ENCODE results near the gene SCYGR7.
"Not testable (repeated sequence)": the region's sequence is repeated elsewhere in the genome, so short reads cannot be mapped to it uniquely, and the experiment has no call there.

Gene SCYGR7, protein sequence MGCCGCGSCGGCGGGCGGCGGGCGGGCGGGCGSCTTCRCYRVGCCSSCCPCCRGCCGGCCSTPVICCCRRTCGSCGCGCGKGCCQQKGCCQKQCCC

DNA sequence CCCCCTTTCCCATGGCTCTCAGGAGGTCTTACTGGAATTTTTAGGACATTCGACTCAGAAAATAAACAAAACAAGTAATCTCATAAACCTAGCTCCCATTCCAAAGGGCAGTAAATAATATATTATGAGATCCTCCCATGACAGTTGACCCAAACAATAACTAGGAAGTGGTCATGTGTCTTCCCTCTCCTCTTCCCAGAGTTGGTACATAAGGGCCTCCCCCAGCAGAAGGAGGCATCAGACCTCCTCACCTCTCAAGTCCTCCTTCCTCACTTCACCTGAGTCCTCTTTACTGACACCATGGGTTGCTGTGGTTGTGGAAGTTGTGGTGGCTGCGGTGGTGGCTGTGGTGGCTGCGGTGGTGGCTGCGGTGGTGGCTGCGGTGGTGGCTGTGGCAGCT is at the start of gene SCYGR7:
TSS of gene SCYGR7 (plus strand) at position 301 of the 400 bp plus-strand sequence. CDS start at position 301, 0 bp downstream.
- DNase-seq: no peak

DNA sequence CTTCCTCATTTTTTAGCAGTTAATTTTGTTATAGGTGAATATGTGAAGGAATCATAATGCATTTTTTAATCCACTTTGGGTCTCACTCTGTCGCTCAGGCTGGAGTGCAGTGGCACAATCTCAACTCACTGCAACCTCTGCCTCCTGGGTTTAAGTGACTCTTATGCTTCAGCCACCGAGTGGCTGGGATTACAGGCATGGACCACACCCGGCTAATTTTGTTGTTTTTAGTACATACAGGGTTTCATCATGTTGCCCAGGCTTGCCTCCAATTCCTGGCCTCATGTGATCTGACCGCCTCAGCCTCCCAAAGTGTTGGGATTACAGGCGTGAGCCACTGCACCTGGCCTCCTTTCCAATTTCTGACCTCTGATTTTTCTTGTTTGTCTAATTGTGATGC is 43.9 kb upstream of the SCYGR7 start:
- DNase-seq: no peak

DNA sequence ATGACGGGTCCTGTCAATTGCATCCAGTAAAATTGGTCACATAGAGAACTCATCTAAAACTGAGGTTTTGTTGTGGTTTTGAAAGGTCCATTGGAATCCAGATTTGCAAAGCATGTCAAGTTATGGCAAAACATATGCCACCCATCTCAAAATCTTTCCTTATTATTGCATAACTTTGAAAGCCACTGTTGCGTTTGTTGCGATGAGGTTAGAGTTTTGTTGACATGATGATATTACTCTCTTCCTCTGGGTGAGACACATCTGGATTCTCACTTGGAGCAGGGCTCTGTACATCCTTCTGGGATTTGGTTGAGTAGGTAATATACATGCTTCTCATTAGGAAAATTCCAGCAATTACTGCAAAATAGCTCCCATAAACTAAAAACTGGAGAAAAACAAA is 40.9 kb upstream of the SCYGR7 start:
- DNase-seq: no peak

DNA sequence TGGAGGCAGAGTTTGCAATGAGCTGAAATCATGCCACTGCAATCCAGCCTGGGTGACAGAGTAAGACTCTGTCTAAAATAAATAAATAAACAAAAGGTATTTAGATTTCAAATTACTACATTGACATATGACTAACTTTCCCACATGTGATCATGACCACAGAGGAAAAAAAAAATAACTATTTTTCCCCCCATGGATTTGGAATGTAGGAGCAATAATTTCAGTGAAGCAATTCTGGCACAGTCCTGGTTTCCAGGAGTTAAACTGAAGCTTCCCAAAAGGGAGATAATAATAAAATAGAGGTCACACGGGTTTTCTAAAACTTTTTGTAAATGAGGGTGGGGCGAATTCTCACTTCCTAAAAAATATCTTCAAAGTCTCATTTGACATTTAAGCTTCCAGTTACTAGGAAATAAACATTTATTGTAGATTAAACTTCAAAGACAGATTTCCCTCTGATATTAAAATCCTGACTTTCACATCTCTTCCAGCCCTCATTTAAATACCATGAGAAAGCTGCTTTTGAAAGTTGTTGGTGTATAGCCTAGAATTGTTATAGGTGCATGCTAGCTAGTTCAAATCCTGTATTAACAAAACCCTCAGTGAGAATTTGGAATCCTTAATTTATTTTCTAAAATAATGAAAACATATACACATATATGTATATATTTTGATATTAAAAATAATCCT is 31.0 kb upstream of the SCYGR7 start:
- DNase-seq: no peak

DNA sequence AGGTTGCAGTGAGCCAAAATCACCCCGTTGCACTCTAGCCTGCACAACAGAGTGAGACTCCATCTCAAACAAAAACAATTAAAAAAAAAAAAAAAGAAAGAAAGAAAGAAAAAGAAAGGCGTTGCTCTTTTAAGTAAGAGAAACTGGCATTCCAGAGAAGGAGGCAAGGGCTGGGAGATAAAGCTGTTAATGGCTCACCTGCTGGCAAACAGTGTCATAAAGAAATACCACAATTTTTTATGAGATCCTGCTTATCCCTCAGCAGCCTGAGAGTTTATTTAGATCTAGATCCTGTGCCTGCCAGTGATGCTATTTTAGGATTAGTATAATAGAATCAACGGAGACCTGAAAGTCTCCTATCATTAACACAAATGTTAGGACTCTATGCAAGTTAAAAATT is 26.6 kb upstream of the SCYGR7 start:
- DNase-seq: no peak

DNA sequence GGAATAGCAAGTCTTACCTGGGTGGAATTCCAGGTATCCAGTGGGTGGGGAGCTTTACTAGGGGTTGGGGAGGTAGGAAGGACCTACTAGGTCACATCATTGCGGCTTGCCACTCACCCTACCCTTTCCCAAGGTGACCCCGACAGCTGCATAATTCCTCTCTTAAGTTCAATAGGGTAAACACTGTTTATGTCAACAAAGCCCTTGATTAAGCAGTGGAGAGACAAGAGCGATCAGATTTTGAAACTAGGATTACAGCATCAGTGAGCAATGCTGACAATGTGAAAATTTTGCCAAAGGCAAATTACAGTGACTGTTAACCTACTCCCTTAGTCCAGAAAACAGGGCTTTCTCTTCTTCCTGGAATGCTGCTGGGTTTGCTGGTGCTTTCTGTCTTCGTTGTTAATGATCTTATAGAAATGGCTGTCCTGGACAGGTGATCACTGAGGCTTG is 24.8 kb upstream of the SCYGR7 start:
- peak; percentile 29 for DNase-seq

DNA sequence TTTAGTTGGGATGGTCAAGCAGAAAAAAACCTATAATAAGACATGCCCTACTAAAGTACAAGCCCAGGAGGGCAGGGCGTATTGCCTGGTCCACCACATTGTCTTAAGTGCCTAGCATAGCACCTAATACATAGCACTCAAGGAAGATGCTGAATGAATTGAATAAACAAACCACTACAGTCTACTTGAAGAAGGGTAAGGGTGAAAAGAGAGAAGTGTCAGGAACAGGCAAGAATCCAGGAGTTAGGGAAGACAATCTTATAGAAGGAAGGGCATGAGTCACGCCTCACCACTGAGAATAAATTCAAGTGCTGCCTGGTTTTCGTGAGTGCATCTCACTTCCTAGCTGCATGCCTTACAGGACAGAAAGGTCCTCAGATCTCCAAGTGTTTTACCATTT is 24.2 kb upstream of the SCYGR7 start:
- no peak for DNase-seq

DNA sequence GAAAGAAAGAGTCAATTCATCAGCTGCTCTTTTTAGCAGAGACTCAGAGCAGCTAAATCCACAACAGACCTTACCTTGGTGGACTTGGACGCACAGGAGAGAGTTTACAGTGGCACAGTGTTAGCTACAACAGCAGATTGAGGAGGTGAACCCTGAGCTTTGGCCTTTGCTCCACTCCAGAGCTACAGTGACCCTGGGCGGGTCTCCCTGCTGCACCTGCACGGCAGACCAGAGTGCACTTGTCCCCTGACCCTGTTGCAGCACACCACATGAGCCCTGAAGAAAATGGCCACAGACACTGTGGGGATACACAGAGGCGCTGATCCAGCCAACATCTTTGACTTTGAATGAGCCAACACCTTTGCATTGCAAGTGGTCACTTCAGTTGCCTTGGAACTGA is 21.3 kb upstream of the SCYGR7 start:
- no peak for DNase-seq

DNA sequence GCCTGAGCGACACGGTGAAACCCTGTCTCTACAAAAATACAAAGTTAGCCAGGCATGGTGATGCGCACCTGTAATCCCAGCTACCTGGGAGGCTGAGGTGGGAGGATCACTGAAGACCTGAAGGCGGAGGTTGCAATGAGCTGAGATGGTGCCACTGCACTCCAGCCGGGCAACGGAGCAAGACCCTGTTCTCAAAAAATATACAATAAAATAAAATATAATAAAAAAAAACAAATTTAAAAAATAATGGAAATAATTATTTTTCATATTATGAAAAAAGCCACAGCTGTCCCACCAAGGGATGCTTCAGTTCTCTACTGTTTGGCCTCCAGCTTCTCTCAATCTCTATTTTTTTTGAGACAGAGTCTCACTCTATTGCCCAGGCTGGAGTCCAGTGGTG is 20.7 kb upstream of the SCYGR7 start:
- DNase-seq: no peak

DNA sequence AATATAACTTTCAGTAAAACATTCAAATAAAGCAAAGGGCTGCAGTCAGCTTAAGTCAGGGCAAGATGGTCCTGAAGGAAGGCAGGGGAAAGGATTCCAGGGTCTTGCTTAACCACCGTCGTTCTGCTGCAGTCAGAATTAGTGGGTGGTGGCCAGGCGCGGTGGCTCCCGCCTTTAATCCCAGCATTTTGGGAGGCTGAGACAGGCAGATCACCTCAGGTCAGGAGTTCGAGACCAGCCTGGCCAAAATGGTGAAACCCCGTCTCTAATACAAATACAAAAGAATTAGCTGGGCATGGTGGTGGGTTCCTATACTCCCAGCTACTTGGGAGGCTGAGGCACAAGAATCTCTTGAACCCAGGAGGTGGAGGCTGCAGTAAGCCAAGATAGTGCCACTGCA is 17.1 kb upstream of the SCYGR7 start:
- DNase-seq: no peak

DNA sequence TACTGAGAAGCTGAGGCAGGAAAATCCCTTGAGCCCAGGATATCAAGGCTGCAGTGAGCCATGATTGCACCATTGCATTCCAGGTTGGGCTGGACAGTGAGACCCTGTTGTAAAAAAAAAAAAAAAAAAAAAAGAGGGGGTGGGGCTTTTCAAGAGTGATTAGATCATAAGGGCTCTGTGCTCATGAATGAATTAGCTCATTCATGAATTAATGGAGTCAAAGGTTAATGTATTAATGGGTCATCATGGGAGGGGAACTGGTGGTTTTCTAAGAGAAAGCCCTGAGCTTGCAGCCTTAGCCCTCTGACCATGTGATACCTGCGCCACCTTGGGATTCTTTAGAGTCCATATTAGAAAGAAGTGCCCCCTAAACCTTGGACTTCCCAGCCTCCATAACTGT is 14.8 kb upstream of the SCYGR7 start:
- DNase-seq: no peak

DNA sequence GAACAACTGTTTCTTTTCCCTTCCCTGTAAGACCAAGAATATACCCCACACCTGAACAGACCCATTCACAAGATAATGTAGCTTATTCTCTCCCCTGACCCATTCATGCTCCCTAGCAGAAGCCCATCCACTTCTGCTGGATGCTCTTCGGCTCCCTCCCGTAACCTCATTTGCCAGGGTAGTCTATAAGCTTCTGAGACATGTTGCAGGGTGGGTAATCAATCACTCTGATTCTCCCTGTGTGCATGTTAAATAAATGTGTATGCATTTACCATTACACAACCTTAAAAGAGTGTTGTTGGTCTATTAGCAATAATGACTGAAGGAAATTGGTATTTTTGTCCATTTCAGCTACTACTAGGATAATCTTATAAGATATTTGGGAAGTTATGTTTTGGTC is 11.6 kb upstream of the SCYGR7 start:
- DNase-seq: no peak

DNA sequence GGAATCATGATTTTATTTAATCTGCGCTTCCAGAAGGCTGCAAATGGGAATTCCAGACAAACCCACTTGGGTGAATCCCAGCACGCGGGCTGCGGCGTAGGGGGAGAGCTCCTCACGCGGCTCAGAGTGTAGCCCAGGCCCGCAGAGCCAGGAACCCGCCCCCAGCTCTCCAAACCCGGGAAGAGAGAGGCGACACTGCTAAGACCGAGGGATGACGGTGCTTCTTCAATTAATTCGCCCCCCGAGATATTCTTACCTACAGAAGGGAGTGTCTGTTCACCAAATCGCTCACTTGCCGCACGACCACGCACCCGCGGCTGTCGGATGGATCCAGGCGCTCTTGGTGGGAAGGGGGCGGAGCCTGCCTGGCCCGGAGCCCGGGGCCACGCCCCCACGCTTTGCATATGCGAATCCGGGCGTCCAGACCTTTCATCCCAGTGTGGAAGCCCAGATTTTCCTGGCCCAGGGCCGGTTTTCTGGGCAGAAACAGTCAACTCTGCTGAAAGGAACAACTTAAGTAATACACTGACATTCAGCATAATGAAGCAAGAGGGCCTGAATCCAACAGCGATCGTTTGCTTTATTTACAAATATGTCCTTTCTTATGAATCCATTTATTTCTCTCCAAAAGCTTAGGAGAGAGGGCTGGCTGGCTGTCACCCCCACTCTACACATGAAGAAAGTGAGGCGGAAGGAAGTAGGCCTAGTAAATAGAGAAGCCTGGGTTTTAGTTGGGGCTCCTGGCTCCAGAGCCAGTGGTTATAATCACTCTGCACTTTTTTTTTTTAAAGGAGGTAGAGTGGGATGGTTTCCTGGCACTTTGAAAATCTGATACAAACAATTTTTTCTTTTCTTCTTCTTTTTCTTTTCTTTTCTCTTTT is 10.2 kb upstream of the SCYGR7 start, which contains the start of gene SLC19A3:
TSS of gene SLC19A3 (minus strand) at position 342 of the 881 bp plus-strand sequence. CDS start 15,710 bp downstream, outside the sequence.
- DNase-seq: no peak

DNA sequence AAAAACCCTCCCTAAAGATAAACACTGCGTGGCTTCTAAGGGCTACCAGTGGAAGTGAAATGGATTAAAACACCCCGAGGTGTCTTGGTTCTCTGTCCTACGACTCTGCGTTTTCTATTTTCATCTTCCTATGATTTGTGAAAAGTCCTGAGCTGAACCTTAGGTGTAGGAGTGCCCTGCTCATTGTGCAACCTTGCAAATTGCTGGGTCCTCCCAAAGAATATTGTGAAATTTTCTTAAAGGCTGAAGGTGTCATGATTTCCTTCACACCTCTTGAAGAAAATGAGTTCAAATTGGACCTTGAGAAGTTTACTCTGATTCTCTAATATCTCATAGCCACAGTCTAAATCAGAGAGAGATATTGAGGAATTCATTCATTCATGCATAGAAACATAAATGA is 8.5 kb upstream of the SCYGR7 start:
- no peak for DNase-seq

DNA sequence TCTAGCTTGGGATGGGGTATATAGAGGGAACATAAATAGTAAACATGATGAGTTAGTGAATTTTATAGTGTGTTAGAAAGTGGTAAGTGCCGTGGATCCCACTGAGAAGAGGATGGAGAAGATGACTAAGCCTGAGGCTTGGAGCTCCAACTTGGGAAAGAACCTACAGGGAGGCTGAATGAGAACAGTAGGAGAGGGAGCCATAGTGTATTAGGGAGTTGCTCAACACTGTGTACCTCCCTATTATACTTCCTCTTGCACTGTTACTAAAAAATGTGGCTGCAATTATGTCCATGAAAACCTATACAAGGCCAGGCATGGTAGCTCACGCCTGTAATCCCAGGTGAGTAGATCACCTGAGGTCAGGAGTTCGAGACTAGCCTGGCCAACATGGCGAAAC is 7.5 kb upstream of the SCYGR7 start:
- no peak for DNase-seq

DNA sequence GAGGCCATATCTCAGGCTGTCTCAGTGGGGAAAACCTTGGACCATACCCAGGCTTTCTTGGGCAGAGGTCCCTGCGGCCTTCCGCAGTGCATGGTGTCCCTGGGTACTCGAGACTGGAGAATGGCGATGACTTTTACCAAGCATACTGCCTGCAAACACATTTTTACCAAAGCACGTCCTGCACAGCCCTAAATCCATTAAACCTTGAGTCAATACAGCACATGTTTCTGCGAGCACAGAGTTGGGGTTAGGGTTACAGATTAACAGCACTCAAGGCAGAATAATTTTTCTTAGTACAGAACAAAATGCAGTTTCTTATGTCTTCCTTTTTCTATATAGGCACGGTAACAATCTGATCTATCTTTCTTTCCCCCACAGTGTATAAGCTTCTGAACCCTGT is 5.3 kb upstream of the SCYGR7 start:
- not testable (repeated sequence) for DNase-seq

DNA sequence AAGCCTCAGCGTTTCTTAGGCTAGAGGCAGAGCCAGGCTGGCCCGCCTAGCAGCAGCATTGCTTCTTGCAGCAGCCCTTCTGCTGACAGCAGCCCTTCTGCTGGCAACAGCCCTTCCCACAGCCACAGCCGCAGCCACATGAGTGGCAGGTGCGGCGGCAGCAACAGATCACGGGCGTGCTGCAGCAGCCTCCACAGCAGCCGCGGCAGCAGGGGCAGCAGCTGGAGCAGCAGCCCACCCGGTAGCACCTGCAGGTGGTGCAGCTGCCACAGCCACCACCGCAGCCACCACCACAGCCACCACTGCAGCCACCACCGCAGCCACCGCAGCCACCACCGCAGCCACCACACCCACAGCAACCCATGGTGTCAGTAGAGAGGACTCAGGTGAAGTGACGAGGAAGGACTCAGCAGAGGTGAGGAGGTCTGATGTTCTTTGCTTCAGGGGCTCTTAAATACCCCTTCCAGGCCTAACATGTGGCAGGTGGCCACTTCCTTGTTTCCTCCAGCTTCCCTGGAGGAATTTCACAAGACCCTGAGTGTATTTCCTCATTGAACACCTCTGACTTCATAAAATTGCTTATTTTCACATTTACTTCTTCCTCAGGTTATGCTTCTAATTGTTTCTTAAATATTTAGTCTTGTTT is 3.6 kb upstream of the SCYGR7 start, which contains the start of gene SCYGR6:
TSS of gene SCYGR6 (minus strand) at position 364 of the 646 bp plus-strand sequence. CDS start at position 364, 0 bp downstream.
- no peak for DNase-seq

DNA sequence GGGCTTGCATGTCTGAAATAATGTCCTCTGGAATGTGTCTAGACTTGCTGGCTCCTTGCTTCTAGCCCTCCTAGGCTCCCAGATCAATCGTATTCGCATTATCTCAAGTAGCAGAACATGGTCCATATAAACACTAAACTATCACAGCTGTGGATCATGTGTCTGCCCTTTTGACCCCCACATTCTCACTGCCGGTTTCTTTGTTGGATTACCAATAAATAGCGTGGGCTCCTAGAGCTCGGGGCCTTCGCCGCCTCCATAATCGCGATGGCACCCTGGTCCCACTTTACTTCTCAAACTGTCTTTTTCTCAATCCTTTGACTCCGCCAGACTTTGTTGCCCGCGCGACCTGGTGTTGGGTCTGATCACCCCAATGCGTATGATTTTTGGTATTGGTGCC is 11.2 kb downstream of the SCYGR7 start:
- no peak for DNase-seq

DNA sequence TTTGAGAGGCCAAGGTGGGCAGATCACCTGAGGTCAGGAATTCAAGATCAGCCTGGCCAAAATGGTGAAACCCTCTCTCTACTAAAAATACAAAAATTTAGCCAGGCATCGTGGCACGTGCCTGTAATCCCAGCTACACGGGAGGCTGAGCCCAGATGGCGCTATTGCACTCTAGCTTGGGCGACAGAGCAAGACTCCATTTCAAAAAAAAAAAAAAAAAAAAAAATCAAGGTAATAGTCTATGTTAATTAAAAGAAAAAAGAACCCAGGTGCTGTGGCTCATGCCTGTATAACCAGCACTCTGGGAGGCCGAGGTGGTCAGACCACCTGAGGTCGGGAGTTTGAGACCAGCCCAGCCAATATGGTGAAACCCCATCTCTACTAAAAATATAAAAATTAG is 12.6 kb downstream of the SCYGR7 start:
- DNase-seq: not testable (repeated sequence)

DNA sequence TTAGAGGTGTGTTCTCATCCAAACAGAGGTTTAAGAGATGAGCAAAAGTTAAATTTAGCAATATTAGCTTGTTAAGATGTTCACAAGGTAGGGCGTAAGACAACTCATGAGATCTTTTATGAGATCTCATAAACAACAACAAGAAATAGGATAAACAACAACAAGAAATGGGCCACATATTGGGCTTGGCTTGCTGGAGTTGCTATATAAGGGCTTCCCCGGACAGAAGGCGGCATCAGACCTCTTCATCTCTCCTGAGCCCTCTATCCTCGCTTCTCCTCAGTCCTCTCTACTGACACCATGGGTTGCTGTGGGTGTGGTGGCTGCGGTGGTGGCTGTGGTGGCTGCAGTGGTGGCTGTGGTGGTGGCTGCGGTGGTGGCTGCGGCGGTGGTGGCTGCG is 17.5 kb downstream of the SCYGR7 start, which contains the start of gene SCYGR8:
TSS of gene SCYGR8 (plus strand) at position 301 of the 400 bp plus-strand sequence. CDS start at position 301, 0 bp downstream.
- DNase-seq: no peak

DNA sequence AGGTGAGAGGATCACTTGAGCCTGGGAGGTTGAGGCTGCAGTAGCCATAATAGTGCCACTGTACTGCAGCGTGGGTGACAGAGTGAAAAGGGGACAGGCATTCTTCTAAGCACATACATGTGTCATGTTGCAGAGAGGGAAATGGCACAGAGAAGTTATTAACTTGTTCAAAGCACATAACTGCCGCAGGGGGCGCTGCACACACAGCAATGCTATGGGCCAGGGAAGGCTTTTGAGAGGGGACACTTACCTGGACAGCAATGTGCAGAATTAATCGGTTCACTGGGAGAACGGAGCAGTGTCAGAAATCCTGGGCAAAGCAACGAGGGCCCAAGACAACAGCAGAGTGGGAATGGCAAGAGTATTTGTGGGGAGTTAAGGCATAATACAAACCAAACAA is 19.9 kb downstream of the SCYGR7 start:
- no peak for DNase-seq

DNA sequence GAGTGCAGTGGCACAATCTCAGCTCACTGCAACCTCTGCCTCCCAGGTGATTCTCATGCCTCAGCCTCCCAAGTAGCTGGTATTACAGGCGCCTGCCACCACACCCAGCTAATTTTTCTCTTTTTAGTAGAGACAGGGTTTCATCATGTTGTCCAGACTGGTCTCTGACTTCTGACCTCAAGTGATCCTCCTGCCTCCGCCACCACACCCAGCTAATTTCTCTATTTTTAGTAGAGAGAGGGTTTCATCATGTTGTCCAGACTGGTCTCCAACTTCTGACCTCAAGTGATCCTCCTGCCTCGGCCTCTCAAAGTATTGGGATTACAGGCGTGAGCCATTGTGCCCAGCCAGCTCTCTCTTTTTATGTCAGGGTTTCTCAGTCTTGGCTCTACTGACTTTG is 28.1 kb downstream of the SCYGR7 start:
- not testable (repeated sequence) for DNase-seq

Data from amniotic stem cell (primary cell).